GM12801 (cell line): ENCODE measurements around the gene CLDN15.

Source experiments
- CTCF ChIP-seq: IDR thresholded peaks from one replicate; pipeline ENCODE4 v1.5.1; 2011; ENCODE audit warnings: control low read depth; ENCODE audit not compliant: insufficient read length; ENCODE audit errors: extremely low read depth

Gene CLDN15

GRCh38 chr7:101239951-101240220, 2.3 kb upstream of the CLDN15 start:
- no peak for TF ChIP-seq CTCF

GRCh38 chr7:101239191-101239950, 1.8 kb upstream of the CLDN15 start:
- TF ChIP-seq CTCF: no peak

GRCh38 chr7:101238226-101239182, 902 bp upstream of the CLDN15 start:
- TF ChIP-seq CTCF: no peak

GRCh38 chr7:101236292-101236835, 1.2 kb downstream of the CLDN15 start:
- TF ChIP-seq CTCF: no peak

GRCh38 chr7:101235522-101235921, 2.1 kb downstream of the CLDN15 start:
- TF ChIP-seq CTCF: no peak

GRCh38 chr7:101235050-101235449, 2.6 kb downstream of the CLDN15 start:
- TF ChIP-seq CTCF: no peak

- no peak for TF ChIP-seq CTCF
These were observed 3.0 kb downstream of the CLDN15 start for GRCh38 chr7:101234636-101235035.
